ENCODE data around the gene IQGAP1.
"Not testable (repeated sequence)": the region's sequence is repeated elsewhere in the genome, so short reads cannot be mapped to it uniquely, and the experiment has no call there.

DNA sequence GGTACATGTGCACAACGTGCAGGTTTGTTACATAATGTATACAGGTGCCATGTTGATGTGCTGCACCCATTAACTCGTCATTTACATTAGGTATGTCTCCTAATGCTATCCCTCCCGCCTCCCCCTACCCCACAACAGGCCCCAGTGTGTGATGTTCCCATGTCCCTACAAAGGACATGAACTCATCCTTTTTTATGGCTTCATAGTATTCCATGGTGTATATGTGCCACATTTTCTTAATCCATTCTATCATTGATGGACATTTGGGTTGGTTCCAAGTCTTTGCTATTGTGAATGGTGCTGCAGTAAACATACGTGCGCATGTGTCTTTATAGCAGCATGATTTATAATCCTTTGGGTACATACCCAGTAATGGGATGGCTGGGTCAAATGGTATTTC is 28.0 kb downstream of the IQGAP1 start:
- TF ChIP-seq CTCF (optimal IDR thresholded peaks at IDR 0.05 in 1 of 3, IDR thresholded peaks at IDR 0.05 in 1 of 3, conservative IDR thresholded peaks at IDR 0.05 in 1 of 3; ENCODE audit: extremely low read depth in 1 of 3, insufficient read depth in 2 of 3, low read length in 3 of 3); EZH2 (IDR thresholded peaks at IDR 0.05; ENCODE audit: low read length): not testable (repeated sequence)
